HG03457 (cell line): ENCODE results near the gene NTPCR.
"Not testable (repeated sequence)": the region's sequence is repeated elsewhere in the genome, so short reads cannot be mapped to it uniquely, and the experiment has no call there.

Source experiments
- ATAC-seq: cut with Tn5 transposase; IDR thresholded peaks from one replicate; pipeline ENCODE4 v1.9.1; 2021; ENCODE audit warnings: moderate number of reproducible peaks; ENCODE audit not compliant: unreplicated experiment

NTPCR gene

DNA sequence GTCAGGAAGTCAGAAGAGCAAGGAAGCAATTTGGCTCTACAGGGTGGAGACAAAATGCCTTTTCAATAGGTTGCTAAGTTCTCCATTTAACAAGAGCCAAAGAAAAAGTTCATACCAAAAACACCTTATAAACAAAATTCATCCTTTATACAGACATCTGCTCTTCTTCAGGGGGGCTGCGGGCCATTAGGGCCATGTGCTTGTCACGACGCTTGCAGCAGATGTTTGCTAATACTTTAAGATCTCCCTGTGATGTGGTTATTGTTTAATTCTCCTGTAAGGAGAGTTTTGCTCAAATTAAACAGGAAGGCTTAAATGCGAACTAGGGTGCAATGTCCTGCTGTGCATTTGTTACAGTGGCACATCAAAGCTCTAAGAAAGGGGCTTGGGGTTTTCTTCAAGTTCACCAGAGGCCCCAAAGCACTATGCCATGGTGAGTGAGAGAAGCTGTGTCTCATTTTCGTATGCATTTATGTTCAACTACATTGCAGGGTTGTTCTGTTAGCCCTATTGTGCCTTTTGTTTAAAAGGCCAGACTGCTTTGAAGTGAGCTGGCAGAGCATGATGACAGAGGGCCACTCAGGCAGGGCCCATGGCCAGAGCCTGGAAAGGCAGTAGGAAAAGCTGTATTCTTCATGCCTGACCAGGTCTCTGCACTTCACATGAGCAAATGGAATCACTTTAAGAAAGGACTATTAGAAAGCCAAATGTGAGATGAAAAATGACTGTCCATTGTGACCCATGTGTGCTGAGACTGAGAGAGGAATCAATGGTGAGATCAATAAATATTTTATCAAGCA lies 24.8 kb upstream of the NTPCR start:
- no peak for ATAC-seq

DNA sequence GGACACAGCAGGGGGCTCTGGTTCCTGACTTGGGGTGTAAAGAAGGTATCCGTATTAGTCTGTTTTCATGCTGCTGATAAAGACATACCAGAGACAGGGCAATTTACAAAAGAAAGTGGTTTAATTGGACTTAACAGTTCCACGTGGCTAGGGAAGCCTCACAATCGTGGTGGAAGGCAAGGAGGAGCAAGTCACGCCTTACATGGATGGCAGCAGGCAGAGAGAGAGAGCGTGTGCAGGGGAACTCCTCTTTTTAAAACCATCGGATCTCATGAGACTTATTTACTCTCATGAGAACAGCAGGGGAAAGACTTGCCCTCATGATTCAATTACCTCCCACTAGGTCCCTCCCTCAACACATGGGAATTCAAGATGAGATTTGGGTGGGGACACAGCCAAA lies 23.2 kb upstream of the NTPCR start:
- ATAC-seq = not testable (repeated sequence)

DNA sequence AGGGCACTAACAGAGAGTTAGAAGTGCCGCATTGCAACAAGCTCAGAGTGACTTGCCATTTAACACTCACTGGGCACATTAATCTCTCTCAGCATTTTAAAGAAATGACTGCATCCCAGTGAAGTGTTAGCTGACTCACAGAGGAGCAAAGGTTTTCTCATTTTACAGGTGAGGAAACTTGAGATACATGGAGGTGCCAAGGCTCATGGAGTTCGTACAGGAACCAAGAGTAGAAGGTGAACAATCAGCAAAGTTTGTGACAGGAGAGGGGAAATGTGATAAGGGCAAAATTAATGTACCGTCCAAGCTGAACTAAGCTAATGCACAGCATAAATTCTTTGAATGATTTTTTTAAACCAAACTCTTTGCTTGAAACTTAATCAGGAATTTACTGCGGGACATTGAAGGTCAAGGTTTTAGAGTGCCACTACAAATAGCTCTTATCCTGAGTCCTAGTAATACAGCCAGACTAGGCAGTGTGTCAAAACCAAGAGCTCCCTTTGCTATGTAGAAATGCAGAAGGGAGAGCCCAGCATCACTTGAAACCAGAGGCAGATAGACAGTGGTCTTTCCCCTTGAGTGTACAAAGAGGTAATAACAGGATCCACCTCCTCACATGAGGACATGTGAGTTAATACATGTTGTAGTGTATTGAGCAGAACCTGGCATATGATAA lies 22.4 kb upstream of the NTPCR start:
- ATAC-seq = no peak

DNA sequence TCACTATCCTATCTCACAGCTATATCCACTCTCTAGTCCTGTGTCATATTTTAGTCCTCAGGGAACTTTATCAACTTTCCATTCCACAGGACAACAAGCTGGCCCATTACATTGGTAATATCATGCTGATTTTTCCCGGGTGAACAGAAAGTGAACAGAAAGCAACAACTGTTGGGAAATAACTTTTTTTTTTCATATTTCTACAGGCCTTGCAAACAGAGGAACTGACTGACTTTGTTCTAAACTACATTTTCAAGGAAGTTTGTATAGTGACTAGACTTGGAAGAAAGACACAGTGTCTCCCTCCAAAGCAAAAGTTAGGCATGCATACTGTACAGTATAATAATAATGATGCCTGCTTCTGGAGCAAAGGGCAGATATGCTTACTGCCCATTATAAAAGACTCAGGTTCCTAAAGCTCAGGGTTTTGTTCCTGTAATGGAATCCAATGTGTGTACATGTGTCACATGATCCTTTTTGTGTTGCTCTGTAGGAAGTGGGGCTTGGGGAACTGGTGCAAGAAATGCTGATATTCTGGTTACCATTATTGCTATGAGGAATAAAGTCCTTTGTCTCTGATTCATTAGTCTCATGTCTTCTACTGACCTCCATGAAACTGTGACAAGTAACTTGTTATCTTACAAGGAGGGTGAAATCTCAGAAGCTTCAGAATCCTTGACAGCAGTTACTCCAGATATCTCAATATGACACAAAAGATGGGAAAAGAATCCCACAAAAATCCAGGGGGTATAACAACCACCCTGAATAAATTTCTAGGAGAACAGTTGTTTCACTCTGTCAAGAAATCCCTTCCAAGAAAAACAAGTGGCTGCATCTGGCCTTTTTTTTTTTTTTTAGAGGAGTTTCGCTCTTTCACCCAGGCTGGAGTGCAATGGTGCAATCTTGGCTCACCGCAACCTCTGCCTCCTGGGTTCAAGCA lies 17.7 kb upstream of the NTPCR start:
- ATAC-seq = no peak

DNA sequence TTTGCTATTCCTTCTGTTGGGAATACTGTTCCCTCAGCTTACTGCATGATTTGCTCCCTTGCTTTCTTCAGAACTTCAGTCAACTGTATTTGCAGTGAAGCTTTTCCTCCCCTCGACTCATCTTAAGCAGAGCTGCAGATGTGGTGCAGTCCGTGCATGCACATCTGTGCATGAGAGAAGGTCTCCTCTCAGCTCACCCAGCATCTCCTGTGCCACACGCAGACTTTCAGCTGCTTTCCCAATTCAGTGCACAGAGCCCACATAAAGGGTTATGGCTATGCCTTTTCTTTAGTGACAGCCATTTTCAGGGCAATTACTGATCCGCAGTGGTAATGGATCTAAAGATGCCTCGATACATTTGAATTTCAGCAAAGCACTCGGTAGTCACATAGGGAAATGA lies 13.5 kb upstream of the NTPCR start:
- no peak for ATAC-seq

DNA sequence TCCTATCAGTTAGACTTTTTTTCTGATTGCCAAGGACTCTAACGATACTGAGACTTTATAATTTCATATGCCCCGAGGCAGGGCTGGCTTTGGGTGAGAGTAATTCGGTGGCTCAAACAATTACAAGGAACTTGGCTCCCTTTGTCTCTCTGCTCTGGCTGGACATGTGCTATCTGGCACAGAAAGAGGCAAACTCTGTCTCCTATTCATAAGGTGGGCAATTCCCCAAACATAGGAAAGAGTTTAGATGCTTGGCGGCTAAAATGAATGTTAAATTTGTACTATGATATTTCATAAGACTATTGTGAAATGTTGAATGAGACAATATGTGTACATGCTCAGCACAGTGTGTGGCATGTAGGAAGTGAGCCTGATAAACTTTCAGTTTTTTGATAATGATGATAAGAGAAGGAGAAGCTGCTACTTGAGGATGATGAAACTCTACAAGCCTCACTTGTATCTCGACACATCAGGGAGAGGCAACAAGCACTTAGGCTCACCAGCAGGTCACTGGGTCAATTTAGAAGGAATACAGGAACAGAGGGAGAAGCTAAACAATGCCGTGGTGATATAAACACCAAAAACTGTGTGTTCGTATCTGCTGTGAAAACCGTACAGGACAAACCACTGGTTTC lies 12.6 kb upstream of the NTPCR start:
- ATAC-seq = no peak

DNA sequence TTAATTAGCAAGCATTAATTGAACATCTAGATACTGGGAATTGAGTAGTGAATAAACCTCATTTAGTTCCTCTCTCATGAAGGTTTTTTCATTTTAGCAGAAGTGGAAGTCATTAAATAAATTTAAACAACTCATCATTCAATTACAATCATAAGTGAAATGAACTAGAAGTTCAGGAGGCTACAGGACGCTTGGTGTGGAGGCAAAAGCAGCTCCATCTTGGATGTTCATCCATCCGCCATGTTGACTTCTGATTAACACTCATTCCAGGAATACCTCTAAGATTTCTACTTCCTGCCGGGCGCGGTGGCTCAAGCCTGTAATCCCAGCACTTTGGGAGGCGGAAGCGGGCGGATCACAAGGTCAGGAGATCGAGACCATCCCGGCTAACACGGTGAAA lies 11.5 kb upstream of the NTPCR start:
- ATAC-seq = no peak

DNA sequence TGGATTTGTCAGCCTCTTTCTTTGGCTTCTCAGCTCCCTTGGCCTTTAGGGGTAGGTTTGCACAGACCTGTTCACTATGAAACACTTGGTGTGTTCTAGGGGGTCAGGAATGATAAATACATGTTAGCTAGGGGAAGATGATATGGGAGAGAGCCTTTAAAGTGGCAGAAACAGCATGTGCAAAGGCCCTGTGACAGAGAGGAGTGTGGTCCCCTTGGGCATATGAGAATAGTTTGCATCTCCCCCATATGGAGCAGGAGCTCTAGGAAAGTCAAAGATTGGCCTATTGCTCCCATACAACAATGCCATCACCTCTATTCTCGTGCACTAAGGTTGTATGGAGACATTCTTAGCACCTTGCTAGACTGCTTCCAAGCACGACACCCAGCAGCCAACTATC lies 10.7 kb upstream of the NTPCR start:
- no peak for ATAC-seq

DNA sequence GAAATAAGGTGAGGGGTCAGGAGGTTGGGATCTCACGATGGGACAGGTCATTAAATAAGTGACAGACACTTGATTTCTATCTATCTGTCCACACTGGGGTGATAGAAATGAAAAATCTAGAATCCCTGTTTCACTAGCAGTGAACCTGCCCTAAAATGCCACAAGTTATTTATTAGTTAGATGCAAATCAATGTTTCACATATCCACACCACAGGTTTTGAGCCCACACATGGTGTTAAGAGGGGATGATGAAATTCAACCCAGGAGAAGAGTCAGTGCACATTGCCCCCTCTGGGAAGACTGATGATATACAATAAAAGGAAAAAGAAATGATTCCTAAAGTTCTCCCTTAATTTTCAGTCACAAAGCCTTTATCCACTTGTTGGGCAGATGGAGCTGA lies 10.1 kb upstream of the NTPCR start:
- peak; percentile 83 for ATAC-seq

DNA sequence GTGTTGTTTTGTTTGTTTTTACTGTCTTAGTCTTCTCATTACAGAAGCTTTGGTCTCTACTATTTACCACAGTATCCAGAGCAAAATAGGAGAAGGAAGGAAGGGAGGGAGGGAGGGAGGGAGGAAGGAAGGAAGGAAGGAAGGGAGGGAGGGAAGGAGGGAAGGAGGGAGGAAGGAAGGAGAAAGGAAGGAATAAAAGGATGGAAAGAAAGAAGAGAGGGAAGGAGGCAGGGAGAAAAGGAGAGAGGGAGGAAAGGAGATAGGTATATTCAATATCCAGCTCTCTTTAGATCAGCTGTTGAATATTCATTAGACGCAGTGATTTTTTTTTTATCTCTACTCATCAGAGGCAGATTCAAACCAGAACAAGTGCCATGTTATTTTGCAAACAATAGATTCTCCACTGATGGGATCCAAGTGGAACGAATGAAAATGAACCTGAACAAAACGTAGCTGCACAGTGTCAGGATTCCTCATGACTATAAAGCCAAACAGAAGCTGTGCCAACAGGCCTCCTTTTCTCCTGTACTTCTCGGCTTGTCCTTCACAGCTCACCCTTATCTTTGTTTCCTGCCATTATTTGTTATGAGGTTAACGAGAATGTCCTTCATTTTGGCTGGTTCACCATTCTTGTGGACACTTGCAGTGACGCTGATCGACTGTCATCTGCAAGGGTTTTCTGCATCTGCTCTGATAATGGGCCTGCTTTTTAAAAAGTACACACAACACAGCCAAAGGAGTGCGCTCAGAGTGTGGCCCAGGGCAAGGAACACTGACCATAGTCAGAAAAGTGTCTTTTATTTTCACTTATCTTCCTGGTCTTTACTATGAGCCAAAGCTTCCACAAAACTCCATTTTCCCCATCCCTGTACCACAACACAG lies 7.8 kb upstream of the NTPCR start:
- ATAC-seq = no peak

DNA sequence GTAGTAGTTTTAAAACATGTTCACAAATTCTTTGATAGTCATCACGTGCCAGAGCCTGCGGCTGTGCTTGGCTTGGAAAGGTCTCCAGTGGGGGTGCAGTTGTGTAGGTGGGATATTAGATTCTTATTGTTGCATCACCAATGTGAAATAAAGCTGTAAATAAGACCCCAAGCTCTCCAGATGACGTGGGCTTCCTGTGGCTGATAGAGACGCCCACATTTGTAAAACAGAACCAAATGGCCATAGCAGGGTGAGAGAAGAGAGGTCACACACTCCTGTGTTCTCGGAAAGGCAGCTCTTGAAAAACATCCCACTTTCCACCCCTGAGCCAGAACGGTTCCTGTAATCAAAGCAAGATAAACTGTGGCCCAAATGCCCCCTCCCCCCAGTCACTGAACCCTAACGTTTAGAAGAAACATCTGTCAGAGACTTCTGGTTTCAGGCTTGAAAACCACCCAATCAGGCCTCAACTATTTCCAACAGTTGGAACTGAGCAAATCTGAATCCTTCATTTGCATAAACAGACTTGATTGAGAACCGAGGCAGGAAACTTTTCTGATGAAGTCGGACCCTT lies 6.6 kb upstream of the NTPCR start:
- no peak for ATAC-seq

DNA sequence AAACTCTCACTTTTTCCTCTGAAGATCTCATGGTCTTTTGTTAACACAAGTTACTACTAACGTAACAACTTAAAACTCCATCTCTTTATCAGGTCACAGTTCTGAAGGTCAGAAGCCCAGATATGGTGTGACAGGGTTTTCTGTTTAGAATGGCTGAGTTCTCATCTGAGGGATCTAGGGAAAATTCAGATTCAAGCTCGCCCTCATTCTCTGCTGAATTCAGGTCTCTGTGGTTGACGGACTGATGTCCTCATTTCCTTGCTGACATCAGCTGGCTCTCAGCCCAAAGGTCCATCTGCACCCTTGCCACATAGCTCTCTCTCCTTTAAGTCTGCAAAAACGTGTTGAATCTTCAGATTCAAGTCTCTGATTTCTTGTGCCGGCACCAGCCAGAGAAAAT lies 6.1 kb upstream of the NTPCR start:
- no peak for ATAC-seq

DNA sequence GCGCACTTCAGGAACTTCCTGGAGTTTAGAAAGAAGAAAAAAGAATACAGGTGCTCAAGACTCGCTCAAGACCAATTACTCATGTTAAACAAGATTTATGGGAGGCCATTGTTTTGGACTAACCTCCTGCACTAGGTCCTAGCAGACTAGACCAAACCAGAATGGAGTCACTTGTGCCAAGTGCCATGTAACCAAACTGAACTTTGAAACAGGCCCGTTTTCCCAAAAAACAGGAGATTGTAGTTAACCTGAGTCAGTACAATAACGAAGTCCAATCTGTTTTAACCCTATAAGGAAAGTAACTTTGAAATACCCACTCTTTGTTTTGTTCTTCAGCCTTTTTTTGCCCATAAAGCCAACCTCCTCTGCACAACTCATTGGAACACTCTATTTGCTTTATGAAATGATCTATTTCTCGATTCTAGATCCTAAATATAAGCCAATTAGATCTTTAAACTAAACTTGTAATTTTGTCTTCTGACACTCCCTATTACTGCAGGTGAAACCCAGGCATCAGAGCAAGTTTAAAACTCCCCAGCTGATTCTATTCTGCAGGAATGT lies 695 bp upstream of the NTPCR start:
- ATAC-seq = no peak

DNA sequence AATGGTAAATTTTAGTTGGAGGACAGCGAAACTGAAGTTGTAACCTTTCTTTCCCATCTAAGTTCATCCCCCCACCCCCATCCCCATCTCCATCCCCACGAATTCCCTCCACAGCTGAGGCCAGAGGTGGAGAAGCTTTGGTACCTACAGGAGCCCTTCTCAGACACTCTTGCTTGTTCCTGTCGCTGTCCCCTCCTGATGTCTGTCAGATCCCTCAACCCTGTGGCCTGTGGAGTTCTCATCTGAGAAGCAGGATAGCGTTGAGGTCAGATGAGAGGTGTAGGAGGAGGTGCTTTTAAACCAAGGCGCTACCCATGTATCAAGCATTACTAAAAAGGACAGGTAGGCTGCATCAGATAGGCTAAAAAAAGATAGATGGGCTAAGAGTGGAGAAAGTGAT lies 769 bp downstream of the NTPCR start:
- ATAC-seq = no peak

DNA sequence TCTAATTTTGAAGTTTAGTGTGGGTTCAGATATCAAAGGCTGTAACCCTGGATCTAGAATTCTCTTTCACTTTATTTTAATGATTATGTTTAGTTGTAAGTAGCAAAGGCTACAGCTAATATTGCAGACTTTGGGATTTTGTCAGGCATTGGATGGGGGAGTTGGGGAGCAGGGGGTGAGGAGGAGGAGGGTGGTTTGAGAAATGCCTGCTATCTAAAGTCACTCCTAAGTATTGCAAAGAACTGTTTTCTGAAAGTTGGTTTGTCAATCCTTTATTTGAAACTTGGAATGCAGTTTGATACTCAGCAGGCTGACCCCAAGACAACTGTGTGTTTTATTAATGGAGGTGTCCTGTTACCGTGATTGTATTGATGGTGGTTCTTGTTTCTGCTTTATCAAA lies 1.2 kb downstream of the NTPCR start:
- ATAC-seq = no peak

DNA sequence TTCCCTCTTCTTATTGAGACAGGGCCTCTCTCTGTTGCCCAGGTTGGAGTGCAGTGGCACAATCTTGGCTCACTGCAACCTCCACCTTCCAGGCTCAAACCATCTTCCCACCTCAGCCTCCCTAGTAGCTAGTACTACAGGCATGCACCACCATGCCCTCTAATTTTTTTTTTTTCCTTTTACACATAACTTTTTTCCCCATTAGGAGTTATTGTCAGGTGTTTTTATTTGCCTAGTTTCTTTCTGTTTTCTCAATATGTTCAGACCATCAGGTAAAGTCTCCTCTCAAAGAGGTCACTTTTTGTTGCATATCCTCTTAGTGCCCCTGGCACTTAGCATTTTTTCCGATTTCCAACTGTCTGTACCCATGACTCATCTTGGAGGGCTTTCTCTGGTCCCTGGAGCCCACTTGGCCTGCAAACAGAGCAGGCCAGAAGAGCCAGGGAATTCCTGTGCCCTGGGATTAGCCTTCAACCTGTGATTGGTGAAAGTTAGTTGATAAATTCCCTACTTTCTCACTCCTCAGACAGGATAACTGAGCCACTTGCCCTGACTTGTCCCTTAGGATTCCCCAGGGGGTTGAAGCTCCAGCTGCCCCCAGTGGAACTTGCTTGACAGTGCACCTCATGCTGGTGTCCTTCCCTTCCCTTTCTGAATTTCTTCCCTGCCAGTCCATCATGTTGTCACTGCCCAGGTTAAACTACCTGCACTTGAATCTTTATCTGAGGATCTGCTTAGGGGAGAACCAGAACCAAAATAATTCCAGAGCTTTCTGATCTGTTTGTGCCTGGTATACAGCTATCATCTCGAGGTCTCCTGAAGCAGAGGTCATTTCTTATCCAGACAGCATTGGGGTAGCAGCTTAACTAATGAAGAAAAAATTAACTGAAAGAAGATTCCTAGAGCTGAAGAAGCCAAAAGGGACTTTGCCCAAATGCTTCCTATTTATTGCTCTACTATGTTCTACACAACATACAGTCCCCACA lies 2.4 kb downstream of the NTPCR start:
- peak; percentile 44 for ATAC-seq

DNA sequence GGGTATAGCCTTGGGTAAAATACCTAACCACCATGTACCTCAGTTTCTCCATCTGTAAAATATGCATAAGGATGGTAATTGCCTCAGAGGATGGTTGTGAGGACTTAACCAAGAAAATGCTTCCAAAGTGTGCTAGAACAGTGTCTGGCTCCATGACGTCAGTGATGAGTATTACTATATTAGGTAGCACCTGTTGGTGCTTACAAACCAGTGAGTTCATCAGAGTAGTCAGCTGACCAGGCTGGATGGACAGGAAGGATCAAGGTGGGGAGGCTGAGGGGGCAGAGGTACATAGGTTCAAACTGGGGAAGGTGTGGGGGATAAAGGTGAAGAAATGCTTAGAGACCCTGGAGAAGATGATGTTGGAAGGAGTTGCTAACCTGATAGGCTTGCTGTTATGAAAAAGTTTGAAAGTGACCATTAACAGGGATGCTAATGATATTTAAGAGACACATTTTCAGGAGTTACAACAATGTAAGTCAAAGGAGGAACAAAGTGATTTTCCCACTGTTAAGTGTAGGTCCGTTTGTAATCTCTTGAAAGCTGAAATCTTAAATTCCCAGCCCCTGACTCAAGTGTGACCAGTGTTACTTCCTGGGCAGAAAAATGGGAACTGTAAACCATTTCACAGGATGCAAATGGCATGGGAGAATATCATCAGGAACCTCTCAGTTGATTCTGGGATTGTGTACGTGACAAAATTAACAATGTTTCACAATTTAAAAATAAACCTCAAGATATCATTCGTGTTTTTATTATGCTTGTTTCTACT lies 4.4 kb downstream of the NTPCR start:
- ATAC-seq = no peak

DNA sequence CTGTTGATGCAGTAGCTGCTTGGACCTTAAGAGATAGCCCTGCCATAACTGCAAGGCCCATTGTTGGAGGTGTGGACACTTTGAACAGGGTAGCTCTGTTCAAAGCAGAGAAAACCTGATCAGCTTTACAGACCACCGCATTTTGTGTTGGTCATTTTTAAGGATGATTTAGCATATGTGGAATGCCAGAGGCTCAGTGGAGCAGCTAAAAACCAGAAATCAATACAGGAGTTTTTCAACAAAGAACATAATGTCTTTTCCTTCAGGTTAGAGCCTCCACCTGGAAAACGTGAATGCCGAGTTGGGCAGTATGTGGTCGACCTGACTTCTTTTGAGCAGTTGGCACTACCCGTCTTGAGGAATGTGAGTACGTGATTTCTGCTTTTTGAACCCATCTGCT lies 5.7 kb downstream of the NTPCR start:
- ATAC-seq = no peak
